Ammon's horn (tissue), 1 donor: ENCODE results near the gene TRMT2A.

Experiments
- DNase-seq: peaks from one replicate; pipeline ENCODE4 v3.0.0-alpha.2; 2016; ENCODE audit warnings: low spot score

Gene TRMT2A

GRCh38 chr22:20102203-20102780, 14.7 kb downstream of the TRMT2A start:
- DNase-seq: no peak

- DNase-seq: no peak
Observed at GRCh38 chr22:20101638-20102037, 15.4 kb downstream of the TRMT2A start.

- DNase-seq: no peak
Observed at GRCh38 chr22:20099099-20099711, 17.8 kb downstream of the TRMT2A start.

GRCh38 chr22:20096574-20097420, 20.2 kb downstream of the TRMT2A start:
- no peak for DNase-seq

GRCh38 chr22:20095521-20095920, 21.5 kb downstream of the TRMT2A start:
- no peak for DNase-seq

GRCh38 chr22:20094197-20094807, 22.7 kb downstream of the TRMT2A start:
- no peak for DNase-seq

GRCh38 chr22:20093418-20094196, 23.4 kb downstream of the TRMT2A start:
- DNase-seq: peak; percentile 84

GRCh38 chr22:20092477-20092854, 24.6 kb downstream of the TRMT2A start:
- DNase-seq: no peak

- no peak for DNase-seq
Observed at GRCh38 chr22:20091690-20092476, 25.1 kb downstream of the TRMT2A start.

- no peak for DNase-seq
Observed at GRCh38 chr22:20090730-20091240, 26.2 kb downstream of the TRMT2A start.

- DNase-seq: peak; percentile 56
Observed at GRCh38 chr22:20089977-20090729, 26.9 kb downstream of the TRMT2A start.

GRCh38 chr22:20089226-20089976, 27.6 kb downstream of the TRMT2A start:
- DNase-seq: no peak

- DNase-seq: no peak
Observed at GRCh38 chr22:20088263-20088648, 28.8 kb downstream of the TRMT2A start.

GRCh38 chr22:20087319-20088262, 29.4 kb downstream of the TRMT2A start:
- DNase-seq: no peak

GRCh38 chr22:20086763-20087162, 30.3 kb downstream of the TRMT2A start:
- no peak for DNase-seq

GRCh38 chr22:20086101-20086599, 30.9 kb downstream of the TRMT2A start:
- DNase-seq: no peak

- no peak for DNase-seq
Observed at GRCh38 chr22:20085651-20086050, 31.4 kb downstream of the TRMT2A start.
